Measurements from ENCODE around the gene CDC42SE1. TPM values are rescaled to one million over a fixed set of nuclear protein-coding genes. Genes with fewer than 3 reads are reported as not detected.
A peak's percentile ranks its signal among the peaks of the same experiment; 100 is the strongest.
"Not testable (repeated sequence)": the region's sequence is repeated elsewhere in the genome, so short reads cannot be mapped to it uniquely, and the experiment has no call there.

Gene CDC42SE1
- total RNA-seq, 2 experiments from 2014 or later: 86.5 to 92.8 TPM

GRCh38 chr1:151098126-151098525 lies 38.7 kb upstream of the CDC42SE1 start:
- CTCF ChIA-PET: interaction anchor here (0.8 to 13.6 kb wide), 5 partner anchors 9 to 154 kb away, joined by 3 to 298 read pairs (median 18); partner anchors contain the start of genes TNFAIP8L2 and VPS72
- intact Hi-C loops (cut with micrococcal nuclease): no loop called here

GRCh38 chr1:151097426-151097825 lies 38.0 kb upstream of the CDC42SE1 start:
- not testable (repeated sequence) for H3K9me3 Mint-ChIP-seq

More at GRCh38 chr1:151098126-151098525, 38.7 kb upstream of the CDC42SE1 start:
- Mint-ChIP-seq H3K4me1 (ENCODE audit: low read depth) (no peaks in the 10 kb centered on the region), H3K27me3 (no peaks in the 10 kb centered on the region), H3K9me3 (no peaks in the 10 kb centered on the region), H3K27ac (no peak overlapping the region), H3K4me3 (no peak overlapping the region), H3K36me3 (ENCODE audit: low read depth) (peaks cover 6% of the 10 kb centered on the region)
- TF ChIP-seq CTCF (IDR thresholded peaks at IDR 0.05): no peak
- POLR2A ChIA-PET: interaction anchor here (1.1 to 1.5 kb wide), 2 partner anchors 26 to 41 kb away, joined by 4 to 5 read pairs; no protein-coding TSS in a partner anchor
- no peak for DNase-seq
- ATAC-seq: no peak

GRCh38 chr1:151085953-151086559 lies 26.6 kb upstream of the CDC42SE1 start:
- no peak for TF ChIP-seq CTCF (IDR thresholded peaks at IDR 0.05)
- ATAC-seq (no peak), DNase-seq (no peak)
- intact Hi-C loops (cut with micrococcal nuclease): no loop called here
- Mint-ChIP-seq H3K27ac (no peak overlapping the region), H3K4me1 (ENCODE audit: low read depth) (no peaks in the 10 kb centered on the region), H3K27me3 (no peaks in the 10 kb centered on the region), H3K9me3 (no peaks in the 10 kb centered on the region), H3K36me3 (ENCODE audit: low read depth) (peaks cover 2% of the 10 kb centered on the region), H3K4me3 (no peak overlapping the region)
- CTCF ChIA-PET: interaction anchor here (0.6 to 2.7 kb wide), 4 partner anchors 14 to 107 kb away, joined by 4 to 8 read pairs (median 6); partner anchors contain the start of gene TNFAIP8L2
- POLR2A ChIA-PET: interaction anchor here (1.1 kb wide), 1 partner anchor 10 kb away, joined by 3 read pairs; no protein-coding TSS in a partner anchor

More at GRCh38 chr1:151097426-151097825, 38.0 kb upstream of the CDC42SE1 start:
- H3K4me1 Mint-ChIP-seq (ENCODE audit: low read depth); H3K27ac Mint-ChIP-seq; H3K27me3 Mint-ChIP-seq; H3K36me3 Mint-ChIP-seq (ENCODE audit: low read depth); intact Hi-C loops (cut with micrococcal nuclease); H3K4me3 Mint-ChIP-seq; ATAC-seq; DNase-seq: not testable (repeated sequence)
- CTCF ChIA-PET: interaction anchor here (0.8 to 13.6 kb wide), 2 partner anchors 58 to 93 kb away, joined by 3 to 298 read pairs; partner anchors contain the start of genes TNFAIP8L2 and VPS72
- POLR2A ChIA-PET: interaction anchor here (0.8 to 1.5 kb wide), 3 partner anchors 26 to 41 kb away, joined by 3 to 5 read pairs (median 4); no protein-coding TSS in a partner anchor

- ChIA-PET POLR2A (interaction anchor here (0.6 to 3.7 kb wide), 8 partner anchors 7 to 182 kb away, joined by 3 to 40 read pairs (median 4); partner anchors contain the start of genes C1orf56, CDC42SE1, MLLT11 and PSMD4), CTCF (interaction anchor here (1.0 to 4.3 kb wide), 8 partner anchors 10 to 85 kb away, joined by 3 to 40 read pairs (median 4); partner anchors contain the start of genes CDC42SE1, MINDY1, MLLT11 and TNFAIP8L2)
- DNase-seq (no peak), ATAC-seq (no peak)
- Mint-ChIP-seq H3K9me3 (no peaks in the 10 kb centered on the region), H3K27ac (peak overlapping the region; percentile 100), H3K36me3 (ENCODE audit: low read depth) (peaks cover 17% of the 10 kb centered on the region), H3K27me3 (no peaks in the 10 kb centered on the region), H3K4me3 (peak overlapping the region; percentile 99), H3K4me1 (ENCODE audit: low read depth) (peaks cover 17% of the 10 kb centered on the region)
- intact Hi-C loops (cut with micrococcal nuclease): no loop called here
- no peak for TF ChIP-seq CTCF (IDR thresholded peaks at IDR 0.05)
Observed at GRCh38 chr1:151072224-151072623, 12.8 kb upstream of the CDC42SE1 start.

- no peaks in the 10 kb centered on the region for H3K9me3 Mint-ChIP-seq
- TF ChIP-seq CTCF (IDR thresholded peaks at IDR 0.05): peak; percentile 90
- no peaks in the 10 kb centered on the region for H3K27me3 Mint-ChIP-seq
- intact Hi-C loops (cut with micrococcal nuclease): no loop called here
- ChIA-PET POLR2A (interaction anchor here (0.5 to 3.7 kb wide), 12 partner anchors 8 to 129 kb away, joined by 3 to 40 read pairs (median 5); partner anchors contain the start of genes CDC42SE1, MLLT11 and TNFAIP8L2), CTCF (interaction anchor here (0.6 to 4.3 kb wide), 11 partner anchors 8 to 87 kb away, joined by 3 to 40 read pairs (median 4); partner anchors contain the start of genes CDC42SE1, MINDY1, MLLT11 and TNFAIP8L2)
- peak within 1 kb of the TSS; percentile 100 for H3K27ac Mint-ChIP-seq
- peak; percentile 87 for ATAC-seq
- H3K36me3 Mint-ChIP-seq (ENCODE audit: low read depth): peaks cover 19% of the 10 kb centered on the region
- DNase-seq: peak; percentile 90
- peaks cover 17% of the 10 kb centered on the region for H3K4me1 Mint-ChIP-seq (ENCODE audit: low read depth)
- H3K4me3 Mint-ChIP-seq: peak within 1 kb of the TSS; percentile 99
Observed at GRCh38 chr1:151070474-151071276, 11.3 kb upstream of the CDC42SE1 start, which contains the start of gene GABPB2. TSS of gene GABPB2 (plus strand) at chr1:151070761. CDS start at chr1:151088190, 17,429 bp downstream.

Measured in activated CD8-positive, alpha-beta T cell treated with anti-CD3 and anti-CD28 coated beads for 36 hours (primary cell).